ENCODE results near the gene NOLC1.

DNA sequence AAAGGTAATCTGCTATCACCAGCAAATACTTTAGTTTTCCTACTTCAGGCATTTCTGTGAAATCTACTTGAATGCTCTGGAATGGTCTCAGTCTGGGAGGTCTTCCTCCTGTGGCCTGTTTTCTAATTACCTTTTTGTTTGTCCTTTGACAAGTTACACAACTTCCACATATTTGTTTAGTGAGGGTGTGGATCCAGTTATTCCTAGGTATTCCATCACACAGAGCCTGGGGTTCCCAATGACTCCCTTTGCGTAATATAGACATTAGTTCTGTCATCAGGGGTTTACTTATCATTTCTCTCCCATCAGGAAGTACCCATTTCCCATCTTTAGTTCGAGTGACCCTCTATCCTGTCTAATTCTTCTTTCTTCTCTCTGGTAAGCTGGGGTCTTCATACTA lies 45.8 kb downstream of the NOLC1 start:
- TF ChIP-seq CTCF (IDR thresholded peaks at IDR 0.05) (no peak), EZH2 (IDR thresholded peaks at IDR 0.05; ENCODE audit: borderline replicate concordance, insufficient read depth, low read depth, low read length, poor library complexity, severe bottlenecking) (no peak)
